ENCODE measurements around the gene EEF1AKMT2. TPM values are rescaled to one million over a fixed set of nuclear protein-coding genes. Genes with fewer than 3 reads are reported as not detected.
"Not testable (repeated sequence)": the region's sequence is repeated elsewhere in the genome, so short reads cannot be mapped to it uniquely, and the experiment has no call there.

The EEF1AKMT2 gene
- 10.0 TPM for total RNA-seq

DNA sequence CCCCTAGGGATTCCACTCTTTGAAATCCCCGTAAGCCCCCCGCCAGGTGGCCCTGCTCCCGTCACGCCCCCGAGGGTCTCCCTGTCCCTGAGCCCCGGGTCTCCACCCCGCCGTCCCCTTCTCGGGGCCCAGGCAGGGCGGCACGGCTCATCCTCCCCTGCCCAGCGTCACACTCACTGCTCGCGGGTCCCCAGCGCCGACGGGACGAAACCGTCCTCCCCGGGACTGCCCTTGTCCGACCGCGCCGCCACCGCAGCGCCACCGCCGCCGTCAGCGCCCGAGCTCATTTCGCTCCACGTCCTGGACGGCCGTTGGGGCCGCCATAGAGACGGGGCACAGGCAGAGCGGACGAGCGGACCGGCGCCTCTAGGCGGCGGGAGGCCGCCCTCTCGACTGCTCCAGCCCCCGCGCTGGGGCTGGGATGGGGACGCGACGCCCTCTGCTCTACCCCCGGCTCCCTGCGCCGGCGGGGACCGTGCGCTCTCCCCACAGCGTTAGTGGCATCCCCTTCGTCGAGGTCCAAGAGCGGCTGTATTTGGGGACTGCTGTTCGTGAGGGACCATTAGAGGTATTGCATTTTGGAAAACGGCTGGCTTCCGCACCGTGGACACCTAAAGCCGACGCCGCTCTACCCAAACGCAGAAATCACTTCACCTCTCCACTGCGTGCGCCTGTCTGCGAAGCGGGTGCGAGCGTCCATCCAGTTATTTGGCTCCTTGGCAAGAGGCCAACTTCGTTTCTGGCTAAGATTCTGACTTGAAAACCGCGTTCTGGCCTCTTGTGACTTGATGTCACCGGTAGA lies at the start of gene EEF1AKMT2:
TSS of gene EEF1AKMT2 (minus strand) at position 341 of the 802 bp plus-strand sequence. CDS start at position 287, 54 bp downstream.
- ATAC-seq, result peak; percentile 97

DNA sequence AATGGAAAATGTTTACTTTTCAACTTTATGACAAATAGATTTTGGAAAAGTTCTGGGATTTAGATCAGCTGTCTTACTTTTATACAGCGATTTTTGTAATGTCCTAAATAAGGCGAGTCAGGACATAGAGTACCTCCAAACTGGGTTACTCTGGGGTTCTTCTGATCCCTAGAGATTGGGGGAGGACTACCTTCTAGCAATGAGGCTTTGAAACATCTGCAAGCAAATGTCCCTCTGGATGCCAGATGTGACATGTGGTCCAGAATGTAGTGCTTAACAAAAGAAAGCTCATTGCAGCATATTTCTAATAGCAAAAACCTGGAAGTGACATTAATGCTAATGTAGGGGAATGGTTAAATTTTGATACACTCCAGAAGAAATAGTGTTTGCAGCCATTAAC lies 46.0 kb upstream of the EEF1AKMT2 start:
- ATAC-seq, result no peak

DNA sequence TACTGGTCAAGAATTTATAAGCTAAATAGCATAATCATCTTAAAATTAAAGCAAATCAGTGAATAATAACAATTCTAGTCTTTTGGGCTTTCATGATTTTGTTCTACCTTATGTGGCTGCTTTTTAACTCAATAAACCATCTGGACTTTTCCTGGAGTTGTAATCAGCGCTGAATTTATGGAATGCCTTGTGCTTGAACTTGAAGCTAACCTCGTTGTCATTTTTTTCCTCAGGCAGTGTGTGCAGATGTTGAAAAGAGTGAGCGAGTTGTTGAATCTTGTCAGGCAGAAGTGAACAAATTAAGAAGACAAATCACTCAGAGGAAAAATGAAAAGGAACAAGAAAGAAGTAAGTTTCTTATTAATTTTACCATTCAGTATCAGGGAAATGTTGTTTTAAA lies 39.4 kb upstream of the EEF1AKMT2 start:
- ATAC-seq, result no peak

DNA sequence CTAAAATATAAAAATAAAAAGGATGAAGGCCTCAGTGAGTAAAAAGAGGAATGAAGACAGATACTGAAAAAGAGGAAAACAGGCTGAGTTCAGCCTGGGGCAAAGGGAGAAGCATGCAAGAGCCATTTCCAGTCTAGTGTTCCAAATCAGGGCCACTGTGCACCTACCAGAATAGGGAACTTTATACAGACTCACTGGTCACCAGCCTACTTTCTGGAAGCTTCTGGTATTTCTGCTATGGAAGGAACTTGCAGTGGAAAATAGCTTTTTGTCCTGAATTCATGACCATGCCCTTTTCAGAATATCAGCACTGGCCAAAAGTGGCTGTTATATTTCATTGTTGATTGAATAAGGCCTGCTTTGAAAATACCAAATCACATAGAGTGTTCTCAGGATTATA lies 38.8 kb upstream of the EEF1AKMT2 start:
- ATAC-seq, result no peak

DNA sequence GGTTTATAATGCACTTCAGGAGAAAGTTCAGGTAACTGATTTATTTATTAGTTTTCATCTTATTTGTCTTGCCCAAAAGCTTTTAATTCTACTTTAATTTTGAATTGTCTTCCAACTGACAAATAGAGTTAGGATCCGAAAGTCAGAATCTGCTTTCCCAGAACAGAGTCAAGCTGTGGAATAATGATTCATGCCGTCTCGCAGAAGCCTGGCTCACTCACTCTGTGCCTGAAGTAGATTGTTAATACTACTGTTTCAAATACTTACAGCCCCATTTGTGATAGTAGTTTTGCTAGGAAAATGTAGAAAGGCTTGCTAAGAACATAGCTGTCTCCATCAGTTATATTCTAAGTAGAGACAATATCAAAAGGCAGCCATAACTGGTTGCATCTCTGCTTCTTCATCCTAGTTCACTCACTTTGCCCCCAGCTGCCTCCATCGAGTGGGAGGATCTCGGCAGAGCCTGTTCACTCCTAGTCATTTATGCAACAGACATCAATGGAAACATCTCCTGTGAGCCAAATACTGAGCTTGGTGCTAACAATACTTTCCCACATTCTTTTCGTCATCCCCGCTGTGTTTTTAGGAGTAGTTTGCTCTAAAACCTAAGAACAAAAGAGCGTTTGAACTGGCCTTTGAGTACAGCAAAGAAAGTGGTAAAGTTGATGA lies 37.9 kb upstream of the EEF1AKMT2 start:
- ATAC-seq, result no peak

DNA sequence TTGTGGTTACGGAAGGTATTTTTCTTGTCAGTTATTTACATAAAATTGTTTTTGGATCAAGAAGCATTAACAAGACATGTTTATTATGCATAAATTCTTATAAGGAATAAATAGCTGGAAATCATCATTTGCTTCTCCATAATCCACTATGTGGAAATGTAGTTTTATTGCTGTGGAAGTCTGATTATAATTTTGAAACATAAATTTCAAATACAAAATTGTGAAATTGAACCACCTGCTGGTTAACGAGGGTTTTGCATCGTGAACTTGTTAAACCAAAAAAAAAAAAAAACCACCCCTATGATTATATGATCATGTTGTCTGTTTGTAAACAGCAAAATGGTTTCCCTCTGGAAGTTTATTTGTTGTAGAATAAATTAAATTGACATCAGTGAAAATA lies 35.8 kb upstream of the EEF1AKMT2 start:
- no peak for ATAC-seq

DNA sequence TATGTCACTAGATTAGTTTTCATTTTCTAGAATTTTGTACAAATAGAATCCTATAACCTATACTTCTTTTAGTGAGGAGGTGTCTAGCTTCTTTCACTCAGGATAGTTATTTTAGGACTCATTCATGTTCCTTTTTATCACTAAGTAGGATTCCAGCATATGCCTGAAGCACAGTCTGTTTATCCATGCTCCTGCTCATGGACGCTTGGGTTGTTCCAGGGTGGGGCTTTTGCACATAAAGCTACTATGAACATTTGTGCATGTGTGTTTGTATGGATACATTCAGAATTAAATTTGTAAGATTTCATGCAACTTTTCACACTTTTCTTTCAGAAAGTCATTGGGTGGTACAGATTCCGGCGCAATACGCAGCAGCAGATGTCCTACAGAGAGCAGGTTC lies 34.6 kb upstream of the EEF1AKMT2 start:
- no peak for ATAC-seq

DNA sequence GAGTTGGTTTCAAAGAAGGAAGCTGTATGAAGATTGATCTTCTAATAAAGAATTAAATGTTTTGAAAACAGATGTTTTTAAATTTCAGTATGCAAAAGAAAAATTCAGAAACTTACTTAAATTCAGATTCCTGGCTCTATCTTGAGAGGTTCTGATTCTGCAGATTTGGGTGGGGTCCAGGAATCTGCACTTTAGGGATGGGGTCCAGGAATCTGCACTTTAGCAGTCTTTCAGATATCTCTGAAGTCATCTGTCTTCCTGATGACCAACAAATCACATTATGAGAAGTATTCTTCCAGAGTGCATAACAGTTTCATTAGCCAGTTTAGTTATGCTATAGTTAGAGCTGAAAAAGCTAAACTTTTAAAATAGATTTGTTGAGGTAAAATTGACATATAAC lies 34.0 kb upstream of the EEF1AKMT2 start:
- ATAC-seq, result no peak

DNA sequence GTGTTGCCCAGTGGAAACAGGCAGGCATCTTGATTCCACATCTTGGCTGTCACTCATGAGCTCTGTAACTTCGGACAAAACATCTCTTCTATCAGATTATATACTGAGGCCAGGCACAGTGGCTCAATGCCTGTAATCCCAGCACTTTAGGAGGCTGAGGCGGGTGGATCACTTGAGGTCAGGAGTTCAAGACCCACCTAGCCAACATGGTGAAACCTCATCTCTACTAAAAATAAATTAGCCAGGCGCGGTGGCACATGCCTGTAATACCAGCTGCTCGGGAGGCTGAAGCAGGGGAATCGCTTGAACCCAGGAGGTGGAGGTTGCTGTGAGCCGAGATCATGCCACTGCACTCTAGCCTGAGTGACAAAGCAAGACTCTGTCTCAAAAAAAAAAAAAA lies 33.2 kb upstream of the EEF1AKMT2 start:
- ATAC-seq, result not testable (repeated sequence)

DNA sequence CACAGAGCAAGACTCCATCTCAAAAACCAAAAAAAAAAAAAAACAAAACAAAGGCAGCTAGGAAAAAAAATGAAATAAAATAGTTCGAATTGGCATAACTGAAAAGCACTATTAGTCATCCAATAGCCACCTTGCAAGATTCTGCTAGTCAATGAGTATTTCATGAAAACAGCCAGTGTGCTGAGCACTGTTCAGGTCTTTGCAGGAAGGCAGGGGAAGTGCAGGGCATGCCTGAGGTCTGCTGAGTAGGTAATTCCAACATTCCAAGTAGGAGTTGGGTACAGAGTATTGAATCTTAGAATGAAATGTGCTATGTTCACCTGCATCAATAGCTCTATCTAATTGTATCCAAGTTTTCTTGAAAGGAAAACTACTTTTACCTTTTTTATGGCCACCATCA lies 32.8 kb upstream of the EEF1AKMT2 start:
- ATAC-seq, result no peak

DNA sequence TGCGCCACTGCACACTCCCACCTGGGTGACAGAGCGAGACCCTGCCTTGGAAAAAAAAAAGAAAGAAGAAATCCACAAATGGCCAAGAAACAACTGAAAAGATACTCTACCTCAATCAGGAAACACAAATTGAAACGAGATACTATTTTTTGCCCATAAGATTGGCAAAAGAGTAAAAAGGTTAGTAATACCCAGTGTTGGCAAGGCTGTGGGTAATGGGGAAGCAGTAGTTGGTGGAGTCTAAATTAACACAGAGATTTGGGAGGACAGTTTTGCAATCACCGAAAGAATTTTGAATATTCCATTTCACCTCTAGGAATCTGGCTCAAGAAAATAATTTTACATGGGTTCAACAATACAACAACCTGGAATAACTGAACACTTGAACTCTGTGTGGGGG lies 29.8 kb upstream of the EEF1AKMT2 start:
- ATAC-seq, result no peak

DNA sequence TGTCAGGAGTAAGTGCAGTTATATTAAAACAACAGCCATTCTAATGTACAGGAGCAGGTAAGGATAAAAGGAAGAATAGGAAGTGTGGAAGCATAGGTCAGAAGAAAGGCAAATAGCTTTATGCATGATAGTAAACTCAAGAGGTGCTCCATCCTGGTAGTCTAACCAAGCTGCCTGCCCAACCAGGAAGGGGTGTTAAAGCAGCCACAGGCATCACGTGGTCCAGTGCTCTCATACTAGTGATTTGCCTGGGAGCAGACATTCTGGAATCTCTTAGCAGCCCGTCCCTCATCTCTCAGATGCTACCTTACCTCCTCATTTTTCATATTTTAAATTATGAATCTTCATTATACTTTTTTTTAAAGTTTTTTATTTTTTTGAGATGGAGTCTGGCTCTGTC lies 28.4 kb upstream of the EEF1AKMT2 start:
- ATAC-seq, result no peak

DNA sequence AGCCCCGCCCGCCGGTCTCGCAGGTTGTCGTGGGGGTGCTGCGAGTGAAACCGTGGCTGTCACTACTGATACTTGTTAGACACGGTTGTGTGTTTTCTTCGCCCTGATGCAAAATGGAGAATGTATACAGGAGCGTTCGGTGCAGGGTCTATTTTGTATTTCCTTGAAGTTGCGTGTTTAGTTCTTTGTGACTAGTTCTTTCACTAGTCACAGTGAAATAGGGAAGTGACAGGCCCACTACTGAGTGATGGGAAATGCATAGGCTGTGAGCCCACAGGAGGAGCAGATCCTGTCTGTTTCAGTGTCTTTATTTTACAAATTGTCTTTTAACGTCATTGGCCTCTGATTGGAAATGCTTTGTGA lies 10.6 kb upstream of the EEF1AKMT2 start:
- peak; percentile 24 for ATAC-seq

DNA sequence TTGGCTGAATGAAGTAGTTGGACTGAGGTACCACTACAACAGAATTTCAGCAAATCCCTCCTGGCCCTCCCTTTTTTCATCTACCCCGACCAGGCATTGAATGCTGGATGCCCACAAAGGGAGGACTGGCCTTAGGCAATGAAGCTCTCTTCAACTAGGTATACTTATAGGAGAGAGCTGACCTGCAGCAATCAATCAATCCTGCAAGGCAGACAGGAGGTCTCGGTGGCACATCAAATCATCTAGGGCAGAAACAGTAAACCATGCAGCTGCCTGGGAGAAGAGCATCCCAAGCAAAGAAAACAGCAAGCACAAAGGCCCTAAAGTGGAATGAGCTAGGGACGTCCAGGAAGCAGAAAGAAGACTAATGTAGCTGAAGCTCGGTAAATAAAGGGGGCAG lies 7.5 kb upstream of the EEF1AKMT2 start:
- no peak for ATAC-seq

DNA sequence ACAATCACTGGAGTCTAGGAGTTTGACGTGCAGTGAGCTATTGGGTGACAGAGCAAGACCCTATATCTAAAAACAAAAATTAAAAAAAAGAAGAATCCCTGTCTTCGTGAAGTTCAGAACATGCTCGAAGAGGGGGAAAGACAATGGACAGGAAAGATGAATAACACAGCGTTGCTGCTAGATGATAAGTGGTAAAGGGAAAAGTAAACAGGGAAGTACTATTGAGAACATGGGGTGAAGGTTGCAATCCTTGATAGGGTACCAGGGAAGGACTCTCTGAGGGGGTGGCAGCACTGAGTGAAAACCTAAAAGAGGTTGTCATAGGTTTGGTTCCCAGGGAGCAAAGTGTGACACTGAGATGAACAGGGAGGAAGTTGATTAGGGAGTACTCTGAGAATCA lies 7.1 kb upstream of the EEF1AKMT2 start:
- ATAC-seq, result no peak

DNA sequence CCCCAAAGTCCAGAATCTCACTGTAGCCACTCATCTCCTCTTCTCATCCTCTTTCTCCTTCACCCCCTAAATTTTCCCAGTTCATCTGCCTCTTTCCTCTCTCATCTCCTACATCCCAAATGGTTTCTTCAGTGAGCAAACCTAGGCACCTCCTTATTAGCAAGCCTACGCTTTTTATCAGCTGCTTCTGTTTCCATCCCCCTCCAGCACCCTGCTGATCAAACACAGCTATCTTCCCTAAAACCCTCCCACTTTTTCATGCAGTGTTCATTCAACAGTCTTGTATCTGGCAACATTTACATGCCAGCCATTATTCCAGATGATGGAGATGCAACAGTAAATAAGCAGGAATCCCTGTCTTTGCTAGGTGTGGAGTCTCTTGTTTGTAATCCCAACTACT lies 6.7 kb upstream of the EEF1AKMT2 start:
- ATAC-seq, result no peak

DNA sequence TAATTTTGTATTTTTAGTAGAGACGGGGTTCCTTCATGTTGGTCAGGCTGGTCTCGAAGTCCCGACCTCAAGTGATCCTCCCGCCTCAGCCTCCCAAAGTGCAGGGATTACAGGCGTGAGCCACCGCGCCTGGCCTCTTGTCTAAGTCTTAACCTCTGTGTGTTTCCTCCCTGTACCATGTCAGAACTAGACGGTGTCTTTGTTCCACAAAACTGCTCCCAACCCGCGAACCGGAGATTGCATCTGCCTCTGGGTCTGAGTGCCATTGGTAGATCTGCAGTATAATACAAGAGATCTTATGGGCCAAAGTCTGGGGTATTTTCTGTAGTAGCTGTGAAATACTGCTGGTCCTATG lies 1.3 kb upstream of the EEF1AKMT2 start:
- ATAC-seq, result no peak

DNA sequence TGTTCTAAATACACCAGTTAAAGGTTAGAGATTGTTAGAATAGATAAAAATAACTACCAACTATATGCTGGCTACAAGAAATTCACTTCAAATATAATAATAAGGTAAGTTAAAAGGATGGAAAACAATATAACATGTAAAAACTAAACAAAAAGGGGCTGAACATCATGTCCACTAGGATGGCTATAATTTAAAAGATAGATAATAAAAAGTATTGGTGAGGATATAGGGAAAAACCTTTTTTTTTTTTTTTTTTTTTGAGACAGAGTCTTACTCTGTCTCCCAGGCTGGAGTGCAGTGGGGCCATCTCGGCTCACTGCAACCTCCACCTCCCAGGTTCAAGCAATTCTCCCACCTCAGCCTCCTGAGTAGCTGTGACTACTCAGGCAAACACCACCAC lies 8.8 kb downstream of the EEF1AKMT2 start:
- not testable (repeated sequence) for ATAC-seq

DNA sequence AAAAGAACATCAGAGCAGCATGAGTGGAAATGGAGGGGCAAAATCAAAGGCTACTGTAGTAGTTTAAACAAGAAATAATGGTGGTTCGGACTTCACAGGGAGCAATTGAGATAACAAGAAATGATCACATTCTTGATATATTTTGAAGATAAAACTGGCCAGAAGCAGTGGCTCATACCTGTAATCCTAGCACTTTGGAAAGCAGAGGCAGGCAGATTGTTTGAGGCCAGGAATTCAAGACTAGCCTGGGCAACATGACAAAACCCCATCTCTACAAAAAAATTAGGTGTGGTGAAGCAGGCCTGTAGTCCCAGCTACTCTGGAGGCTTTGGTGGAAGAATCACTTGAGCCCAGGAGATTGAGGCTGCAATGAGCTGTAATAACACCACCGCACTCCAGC lies 22.9 kb downstream of the EEF1AKMT2 start:
- ATAC-seq, result no peak

DNA sequence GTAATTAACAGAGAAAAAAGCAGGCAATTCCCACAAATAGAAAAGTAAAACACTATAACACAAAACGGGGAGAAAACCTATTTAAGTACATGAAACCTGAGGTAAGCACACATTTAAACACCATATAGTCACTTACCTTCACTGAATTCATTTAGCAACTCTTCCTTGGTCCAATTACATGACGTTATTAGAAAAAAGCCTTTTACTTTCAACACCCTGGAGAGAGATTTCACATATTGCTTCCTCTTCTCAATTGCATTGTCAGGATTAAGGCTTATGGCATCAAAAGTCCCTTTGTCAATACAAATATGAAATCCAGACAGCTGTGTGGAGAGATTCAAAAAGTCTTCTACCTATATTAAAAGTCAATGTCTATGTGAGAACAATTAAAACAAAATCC lies 26.4 kb downstream of the EEF1AKMT2 start:
- ATAC-seq, result no peak

DNA sequence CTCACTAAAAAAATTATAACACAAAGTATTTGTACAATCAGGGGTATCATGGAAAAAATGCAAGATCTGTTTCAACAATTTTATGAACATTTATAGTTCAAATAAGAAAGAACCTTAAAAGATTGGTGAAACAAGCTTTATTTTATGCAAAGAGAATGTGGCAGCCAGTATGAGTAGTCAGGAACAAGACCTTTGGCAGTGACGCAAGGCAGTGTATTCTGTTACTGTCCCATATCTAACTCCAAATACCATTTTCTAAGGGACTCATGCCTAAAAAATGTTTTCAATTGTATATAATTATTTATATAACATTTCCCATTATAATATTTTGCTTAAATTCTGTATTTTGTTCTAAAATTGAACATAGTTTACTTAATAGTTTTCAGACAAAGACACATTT lies 28.4 kb downstream of the EEF1AKMT2 start:
- ATAC-seq, result no peak

DNA sequence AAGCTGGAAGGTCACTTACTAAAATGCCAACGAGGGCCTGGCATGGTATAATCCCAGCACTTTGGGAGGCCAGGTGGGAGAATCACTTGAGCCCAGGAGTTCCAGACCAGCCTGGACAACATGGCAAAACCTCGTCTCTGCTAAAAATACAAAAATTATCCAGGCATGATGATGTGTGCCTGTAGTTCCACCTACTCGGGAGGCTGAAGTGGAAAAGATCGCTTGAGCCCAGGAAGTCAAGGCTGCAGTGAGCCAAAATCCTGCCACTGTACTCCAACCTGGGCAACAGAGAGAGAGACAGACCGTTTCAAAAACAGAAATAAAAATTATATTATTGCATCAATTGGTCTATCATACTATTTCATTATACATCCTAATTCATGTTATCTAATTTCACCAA lies 29.4 kb downstream of the EEF1AKMT2 start:
- no peak for ATAC-seq

DNA sequence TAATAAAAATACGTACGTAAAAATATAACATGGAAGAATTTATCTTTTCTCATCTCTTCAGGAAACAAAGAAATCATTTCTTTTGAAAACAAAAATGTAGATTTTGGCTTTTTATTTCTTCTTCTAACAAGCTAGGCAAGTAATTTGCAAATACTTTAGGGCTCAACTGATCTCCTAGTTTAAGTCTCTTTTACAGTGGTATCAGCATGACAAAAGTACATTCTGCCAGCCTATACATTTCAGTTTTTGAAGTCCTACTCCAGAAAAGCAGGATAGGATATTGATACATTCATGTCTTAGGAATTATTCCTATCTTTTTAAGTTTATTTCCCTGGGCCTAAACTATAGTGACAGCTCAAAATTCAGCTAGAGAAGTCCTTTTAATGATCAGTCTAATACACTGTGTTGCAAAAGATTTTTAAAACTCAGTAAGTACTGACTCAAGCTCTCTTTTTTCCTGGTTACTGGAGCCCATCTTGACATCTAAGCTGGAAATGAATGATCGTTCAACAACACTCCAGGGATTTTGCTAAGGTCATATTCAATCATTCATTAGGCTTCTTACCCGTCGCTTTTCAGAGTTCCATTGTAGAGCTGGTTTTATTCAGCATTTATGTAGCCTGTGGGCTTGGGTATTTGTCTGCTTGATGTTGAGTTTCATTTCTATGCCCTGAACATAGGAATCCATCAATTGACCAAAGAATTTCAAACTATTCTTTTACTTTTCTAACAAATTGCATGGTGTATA lies 35.4 kb downstream of the EEF1AKMT2 start:
- no peak for ATAC-seq

DNA sequence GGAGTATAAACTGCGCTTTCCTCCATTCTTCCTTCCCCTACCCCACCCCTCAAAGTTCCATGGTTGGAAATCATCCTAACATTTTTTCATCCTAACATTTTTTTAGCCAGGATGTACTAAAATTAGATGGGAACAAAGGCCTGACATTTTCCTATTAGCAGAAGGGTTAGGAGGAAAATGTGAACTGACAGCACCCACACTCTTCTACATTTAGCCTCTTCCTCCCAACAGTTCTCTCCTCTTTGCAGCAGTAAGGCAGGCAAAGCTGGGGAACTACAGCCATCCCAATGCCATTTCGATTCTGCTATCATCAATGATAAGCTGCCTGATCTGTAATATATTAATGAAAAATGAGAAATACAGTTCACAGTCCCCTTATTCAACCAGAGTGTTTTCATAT lies 36.1 kb downstream of the EEF1AKMT2 start:
- ATAC-seq, result no peak
